Hematopoietic multipotent progenitor cell treated with erythropoietin and hydrocortisone succinate and interleukin-3 and kit ligand, for 17 days (in vitro differentiated cells): ENCODE results near the gene DEFB131A.
A peak's percentile ranks its signal among the peaks of the same experiment; 100 is the strongest.
"Not testable (repeated sequence)": the region's sequence is repeated elsewhere in the genome, so short reads cannot be mapped to it uniquely, and the experiment has no call there.

Experiments
- DNase-seq: peaks from one replicate; pipeline ENCODE4 v3.0.0-alpha.2; 2015; ENCODE audit warnings: low spot score

The DEFB131A gene

GRCh38 chr4:9494256-9495035 is 50.2 kb downstream of the DEFB131A start:
- DNase-seq = peak; percentile 1

GRCh38 chr4:9495443-9495842 is 51.2 kb downstream of the DEFB131A start:
- DNase-seq = peak; percentile 4

- DNase-seq = not testable (repeated sequence)
Measured at GRCh38 chr4:9497575-9498467, 53.6 kb downstream of the DEFB131A start.

GRCh38 chr4:9498468-9499040 is 54.3 kb downstream of the DEFB131A start:
- peak; percentile 0 for DNase-seq

- not testable (repeated sequence) for DNase-seq
Measured at GRCh38 chr4:9499974-9500487, 55.8 kb downstream of the DEFB131A start.
